Measurements from ENCODE around the gene HCN4.

The HCN4 gene

DNA sequence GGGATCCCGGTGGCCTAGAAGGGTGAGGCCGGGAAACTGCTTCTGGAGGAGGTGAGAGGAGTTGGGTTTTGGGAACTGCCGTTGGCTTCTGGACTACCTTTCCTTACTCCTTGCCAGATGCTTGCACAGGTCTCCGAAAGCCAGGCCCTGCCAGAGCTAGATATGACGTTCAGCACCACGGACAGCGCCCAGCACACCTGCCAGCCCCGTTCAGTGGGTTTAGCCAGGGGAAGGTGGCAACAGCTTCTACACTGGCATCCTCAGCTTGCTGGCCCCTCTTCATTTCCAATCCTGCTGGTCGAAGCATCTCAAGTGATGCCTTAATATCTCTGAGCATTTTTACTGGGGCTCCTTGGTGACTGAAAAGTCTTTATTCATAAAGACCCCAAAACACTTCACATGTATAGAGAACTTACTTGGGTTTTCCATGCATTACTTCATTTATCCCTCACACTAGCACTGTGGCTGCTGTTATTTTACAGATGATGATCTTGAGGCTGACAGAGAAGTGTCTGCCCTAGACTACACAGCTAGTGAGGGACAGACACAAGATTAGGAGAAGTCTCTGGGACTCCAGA, 21.9 kb downstream of the HCN4 start:
- DNase-seq (ENCODE audit: low read depth in 1 of 2, low spot score in 1 of 2) = peak; percentile 19 to 49

DNA sequence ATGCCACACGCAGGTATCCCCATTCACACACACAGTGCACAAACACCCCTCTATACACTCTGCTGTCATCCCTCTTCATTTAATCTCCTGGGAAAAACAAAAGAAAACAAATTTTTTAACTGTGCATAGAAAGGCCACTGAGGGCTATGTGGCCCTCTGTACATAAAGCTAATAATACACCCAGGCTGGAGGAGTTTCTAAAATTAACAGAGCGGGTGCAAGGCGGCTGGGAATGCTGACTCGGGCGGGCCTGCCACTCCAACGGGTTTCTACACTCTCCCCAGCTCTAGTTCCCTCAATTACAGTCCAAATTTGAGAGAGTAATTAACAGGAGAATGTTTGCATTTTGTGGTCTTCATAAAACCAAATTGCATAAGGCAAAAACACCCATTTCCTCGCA, 23.1 kb downstream of the HCN4 start:
- no peak for DNase-seq (ENCODE audit: low read depth in 1 of 2, low spot score in 1 of 2)

DNA sequence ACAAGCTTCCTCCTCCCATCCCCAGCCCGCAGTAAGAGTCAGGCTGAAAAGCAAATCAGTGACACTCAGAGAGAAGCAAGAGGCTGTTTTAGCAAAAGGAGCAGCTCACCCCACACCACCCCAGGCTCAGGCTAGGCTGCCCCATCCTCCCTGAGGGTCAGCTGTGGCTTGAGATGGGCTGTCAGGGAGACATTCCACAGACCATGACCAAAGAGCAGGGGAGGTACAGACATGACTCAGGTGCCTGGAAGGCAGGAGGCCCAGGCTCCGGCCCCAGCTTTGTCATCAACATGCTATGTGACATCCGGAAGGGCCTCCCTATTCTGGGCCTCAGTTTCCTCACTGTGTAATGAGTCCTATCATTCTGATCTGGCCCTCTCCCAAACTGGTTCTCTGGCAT, 24.7 kb downstream of the HCN4 start:
- DNase-seq (ENCODE audit: low read depth in 1 of 2, low spot score in 1 of 2) = no peak

DNA sequence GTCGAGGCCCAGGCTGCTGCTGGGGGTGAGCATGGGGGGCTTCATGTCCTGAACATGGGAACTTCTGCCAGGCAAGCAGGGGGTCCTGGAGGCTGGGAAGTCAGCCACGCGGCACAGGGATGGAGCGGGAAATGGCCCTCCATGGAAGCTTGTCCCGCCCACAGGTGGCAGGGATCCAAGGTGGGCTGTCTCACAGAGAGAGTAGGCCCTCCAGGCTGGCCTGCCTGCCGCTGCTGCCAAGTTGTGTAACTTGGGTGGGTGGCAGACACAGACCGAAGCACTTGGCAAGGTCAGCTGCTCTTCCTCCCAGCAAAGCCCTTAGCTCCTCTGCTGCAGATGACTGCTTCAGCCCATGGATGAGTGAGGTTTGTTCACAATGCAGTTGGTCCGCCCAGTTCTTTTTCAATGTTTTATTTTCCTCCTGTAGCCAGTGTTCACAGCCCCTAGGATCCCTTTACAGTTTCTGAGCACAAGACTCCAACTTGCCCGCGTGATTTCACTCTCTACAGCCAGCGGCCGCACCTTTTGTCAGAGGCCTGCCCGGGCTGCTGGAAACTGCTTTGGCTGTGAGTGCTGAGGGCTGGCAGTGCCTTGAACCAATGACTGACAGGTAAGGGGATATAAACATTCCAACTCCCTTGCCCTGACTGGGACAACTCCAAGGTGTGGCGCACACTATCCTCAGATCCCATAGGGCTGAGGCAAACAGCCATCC, 26.7 kb downstream of the HCN4 start:
- no peak for DNase-seq (ENCODE audit: low read depth in 1 of 2, low spot score in 1 of 2)

DNA sequence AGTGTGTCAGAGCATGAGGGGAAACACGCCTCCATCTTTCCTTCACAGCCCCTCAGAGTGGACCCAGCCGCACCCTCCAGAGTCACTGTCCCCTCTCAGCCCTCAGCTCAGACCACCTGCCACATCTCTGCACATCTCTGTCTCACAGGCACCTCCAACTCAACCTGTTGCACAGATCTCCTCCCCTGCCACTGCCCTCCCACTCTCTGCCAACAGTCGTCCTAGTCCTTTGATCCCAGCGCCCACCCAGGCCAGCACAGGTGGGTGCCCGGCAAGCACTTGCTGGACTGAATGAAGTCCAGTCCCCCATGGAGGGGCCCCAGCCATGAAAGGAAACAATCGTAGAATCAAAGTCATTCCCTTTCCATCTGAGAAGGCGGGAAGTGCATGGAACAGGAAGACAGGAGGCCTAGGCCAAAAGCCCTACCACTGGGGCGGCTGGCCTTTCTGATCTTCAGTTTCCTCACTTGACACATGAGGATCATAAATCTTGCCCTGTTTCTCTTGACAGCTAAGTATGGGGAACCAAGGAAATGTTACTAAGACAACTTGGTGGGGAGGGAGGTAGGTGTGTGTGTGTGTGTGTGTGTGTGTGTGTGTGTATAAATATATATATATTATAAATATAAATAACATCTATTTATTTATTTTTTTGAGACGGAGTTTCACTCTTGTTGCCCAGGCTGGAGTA, 28.1 kb downstream of the HCN4 start:
- no peak for DNase-seq (ENCODE audit: low read depth in 1 of 2, low spot score in 1 of 2)

DNA sequence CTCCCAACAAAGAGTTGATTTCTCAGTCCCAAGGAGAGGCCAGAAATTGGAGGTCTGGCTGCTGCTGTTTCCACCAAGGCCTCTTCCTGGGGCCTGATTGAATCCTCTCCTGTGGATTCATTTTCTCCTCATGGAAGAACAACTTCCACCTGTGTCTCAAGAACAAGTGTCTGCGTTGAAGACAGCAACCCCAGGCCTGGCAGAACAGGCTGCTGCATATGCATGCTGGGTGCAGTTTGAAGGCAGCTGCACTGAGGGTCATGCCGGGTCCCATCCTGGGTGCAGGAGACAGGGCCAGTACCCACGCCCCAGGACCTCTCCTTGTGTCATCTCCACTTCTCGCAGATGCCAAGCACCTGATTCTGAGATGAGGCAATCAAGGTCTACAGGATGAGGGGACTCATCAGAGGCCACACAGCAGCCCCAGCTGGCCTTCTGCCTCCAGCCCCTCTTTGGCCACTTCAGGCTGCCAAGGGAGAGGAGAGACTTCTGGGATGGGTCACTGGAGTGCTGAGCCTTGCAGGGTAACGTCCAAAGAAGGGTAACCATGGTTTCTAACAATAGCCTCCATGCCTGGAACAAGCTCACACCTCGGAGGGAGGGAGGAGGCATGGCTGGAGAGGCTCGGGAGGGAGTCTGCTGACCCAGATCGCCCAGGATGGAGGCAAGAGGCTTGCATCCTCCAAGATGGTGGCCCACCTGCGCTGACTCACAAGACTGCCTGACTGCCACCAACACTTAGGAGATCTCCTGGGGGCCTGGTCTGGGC, 30.0 kb downstream of the HCN4 start:
- no peak for DNase-seq (ENCODE audit: low read depth in 1 of 2, low spot score in 1 of 2)

DNA sequence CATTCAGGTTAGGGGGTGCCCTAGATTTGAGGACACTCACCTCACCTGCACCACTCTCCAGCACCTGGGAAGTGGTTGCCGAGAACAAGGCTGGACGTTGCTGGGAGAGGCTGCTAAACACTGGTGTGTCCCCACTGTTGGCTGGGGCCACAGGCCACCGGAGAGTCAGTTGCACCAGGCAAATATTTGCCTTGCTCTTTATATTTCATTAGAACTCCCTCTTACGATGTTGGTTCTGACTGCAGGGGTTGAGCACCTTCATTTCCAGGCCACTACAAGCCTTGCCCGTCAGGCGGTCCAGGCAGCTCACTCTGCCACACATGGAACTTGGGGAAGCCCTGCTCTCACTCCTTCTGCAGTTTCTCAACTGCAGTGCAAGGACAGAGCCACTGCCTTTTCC, 30.7 kb downstream of the HCN4 start:
- DNase-seq (ENCODE audit: low read depth in 1 of 2, low spot score in 1 of 2) = no peak

DNA sequence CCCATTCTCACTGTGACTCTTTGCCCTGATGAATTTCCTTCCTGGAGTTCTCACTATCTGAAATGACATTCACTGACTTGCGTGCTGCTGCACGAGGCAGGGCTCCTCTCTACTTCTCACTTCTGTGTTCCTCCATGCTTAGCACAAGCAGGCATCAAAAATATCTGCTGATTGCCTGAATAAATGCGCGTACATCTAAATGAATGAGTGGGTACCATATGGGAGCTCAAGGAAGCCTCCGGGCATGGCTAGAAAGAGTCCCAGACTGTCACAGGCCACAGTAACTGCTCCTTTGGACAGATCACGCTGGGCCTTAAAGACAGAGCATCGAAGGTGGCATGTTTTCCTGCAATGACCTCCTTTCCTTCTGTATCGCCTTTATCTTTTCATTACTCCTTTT, 31.6 kb downstream of the HCN4 start:
- no peak for DNase-seq (ENCODE audit: low read depth in 1 of 2, low spot score in 1 of 2)

DNA sequence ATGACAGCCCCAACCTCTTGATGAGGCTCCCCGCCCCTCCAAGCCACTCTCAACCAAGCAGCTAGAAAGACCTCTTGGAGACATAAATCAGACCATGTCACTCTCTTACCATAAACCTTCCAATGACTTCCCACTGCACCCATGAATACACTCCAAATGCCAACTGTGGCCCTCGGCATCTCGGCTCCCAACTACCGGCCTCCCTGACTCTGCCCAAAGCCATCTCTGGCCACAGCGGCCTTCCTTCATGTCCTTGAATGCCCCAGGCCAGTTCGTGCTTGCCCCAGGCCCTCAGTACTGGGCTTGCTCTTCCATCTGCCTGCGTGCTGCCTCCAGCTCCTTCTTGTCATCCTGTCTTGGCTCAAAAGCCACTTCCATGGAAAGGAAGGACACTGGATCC, 32.0 kb downstream of the HCN4 start:
- no peak for DNase-seq (ENCODE audit: low read depth in 1 of 2, low spot score in 1 of 2)

DNA sequence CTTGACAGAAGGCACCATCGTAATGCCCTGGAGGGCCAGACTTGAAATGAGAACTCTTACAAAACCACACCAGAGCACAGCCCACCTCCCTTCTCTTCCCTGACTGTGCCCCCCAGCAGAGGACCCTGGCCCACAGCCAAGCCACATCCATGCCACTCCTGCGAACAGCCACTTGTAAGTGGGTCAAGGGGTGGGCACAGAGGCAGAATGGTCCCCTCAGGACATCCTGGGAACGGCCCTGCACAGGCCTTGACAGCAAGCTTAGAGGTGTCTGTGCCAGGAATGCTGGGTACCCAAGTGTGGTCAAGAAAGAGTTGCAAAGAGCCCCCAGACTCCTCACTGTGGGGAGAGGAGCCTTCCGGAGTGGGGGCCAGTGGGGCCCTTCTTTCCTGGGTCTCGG, 33.3 kb downstream of the HCN4 start:
- DNase-seq (ENCODE audit: low read depth in 1 of 2, low spot score in 1 of 2) = no peak

DNA sequence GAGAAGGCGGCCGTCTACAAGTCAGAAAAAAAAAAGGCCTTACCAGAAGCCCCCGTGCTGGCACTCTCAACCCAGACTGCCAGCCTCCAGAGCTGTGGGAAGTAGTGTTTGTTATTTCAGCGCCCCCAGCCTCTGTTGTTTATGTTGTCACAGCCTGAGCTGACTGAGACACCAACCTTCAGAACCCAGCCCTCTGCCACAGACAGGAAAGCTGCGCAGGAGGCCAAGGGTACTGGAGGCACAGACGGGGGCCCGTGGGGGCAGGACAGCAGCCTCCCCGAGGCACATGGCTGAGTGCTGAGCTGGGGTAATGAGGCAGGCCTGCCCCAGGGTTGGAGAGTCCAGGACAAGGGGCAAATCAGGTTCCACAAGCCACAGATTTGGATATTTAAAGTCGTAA, 33.7 kb downstream of the HCN4 start:
- DNase-seq (ENCODE audit: low read depth in 1 of 2, low spot score in 1 of 2) = no peak

DNA sequence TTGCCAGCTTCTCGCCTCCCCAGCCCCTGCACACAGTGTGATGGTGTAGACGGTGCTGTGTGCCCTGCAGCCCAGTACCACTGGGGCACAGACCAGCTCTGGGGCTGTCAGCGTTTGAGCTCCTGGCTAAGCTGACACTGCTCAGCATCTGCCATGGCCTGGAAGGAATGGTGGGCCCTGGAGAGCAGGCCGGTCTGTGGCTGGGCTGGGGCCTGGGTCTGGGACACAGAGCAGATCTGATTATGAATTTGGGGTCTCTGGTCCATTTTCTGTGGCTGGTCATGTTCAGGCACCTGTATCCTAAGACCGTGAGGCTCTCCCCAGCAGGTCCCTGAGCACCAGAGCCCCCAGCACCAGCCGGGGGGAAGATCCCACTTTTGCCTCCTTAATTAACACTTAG, 34.7 kb downstream of the HCN4 start:
- DNase-seq (ENCODE audit: low read depth in 1 of 2, low spot score in 1 of 2) = no peak

DNA sequence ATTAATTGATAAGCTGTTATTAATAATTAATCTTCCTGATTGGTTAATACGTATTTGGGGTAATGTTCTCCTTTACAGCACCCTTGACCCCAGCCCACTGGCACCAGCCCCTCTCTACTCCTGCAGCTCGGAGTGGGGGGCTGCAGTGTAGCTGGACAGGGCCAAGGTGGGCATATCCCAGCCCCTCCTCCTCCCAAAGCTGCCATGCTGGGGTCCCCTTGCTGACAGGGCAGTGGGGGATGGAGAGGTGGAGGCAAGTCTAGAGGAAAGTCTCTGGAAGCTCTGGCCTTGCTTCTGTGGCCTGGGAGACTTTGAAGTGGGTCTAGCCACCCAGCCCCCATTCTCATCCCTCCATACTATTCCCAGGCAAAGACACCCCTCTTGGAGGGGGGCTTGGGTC, 35.8 kb downstream of the HCN4 start:
- DNase-seq (ENCODE audit: low read depth in 1 of 2, low spot score in 1 of 2) = no peak

DNA sequence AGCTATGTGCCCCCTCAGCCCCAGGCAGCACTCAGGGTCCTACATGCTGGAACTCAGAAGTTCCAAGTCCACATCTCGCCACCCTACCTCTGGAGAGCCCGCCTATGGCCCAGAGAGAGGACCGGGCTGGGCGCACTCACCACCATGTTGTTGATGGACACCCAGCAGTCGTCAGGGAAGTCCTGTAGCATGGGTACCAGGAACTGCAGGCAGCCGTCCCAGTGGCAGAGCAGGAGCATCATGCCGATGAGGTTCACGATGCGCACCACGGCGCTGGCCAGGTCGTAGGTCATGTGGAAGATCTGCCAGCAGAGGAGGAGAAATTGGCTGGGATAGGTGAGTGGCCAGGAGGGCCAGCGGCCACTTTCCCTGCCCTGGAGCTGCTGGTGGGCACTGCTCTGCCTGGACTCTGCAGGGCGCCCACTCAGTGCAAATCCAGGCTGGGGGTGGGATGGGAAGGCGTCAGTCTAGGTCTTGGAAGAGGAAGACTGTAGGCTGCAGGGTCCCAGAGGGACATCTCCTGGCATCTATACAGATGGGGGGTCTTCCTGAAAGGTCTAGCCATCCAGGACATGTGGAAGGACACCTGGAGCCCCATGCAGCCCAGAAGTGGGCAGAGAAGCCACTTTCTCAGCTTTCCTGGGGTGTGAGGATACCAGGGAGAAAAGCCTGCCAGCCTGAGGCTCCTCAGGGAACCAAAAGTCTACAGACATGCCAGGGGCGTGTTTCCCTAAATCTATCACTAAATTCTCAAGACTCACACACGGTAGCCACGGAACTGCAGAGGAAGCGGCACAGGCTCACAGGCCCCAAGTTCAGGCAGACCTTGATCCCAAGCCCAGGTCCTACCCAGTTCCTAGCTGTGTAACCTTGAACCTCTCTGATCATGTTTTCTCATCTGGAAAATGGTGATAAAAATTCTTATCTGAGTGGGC, 36.5 kb downstream of the HCN4 start:
- DNase-seq (ENCODE audit: low read depth in 1 of 2, low spot score in 1 of 2) = no peak

DNA sequence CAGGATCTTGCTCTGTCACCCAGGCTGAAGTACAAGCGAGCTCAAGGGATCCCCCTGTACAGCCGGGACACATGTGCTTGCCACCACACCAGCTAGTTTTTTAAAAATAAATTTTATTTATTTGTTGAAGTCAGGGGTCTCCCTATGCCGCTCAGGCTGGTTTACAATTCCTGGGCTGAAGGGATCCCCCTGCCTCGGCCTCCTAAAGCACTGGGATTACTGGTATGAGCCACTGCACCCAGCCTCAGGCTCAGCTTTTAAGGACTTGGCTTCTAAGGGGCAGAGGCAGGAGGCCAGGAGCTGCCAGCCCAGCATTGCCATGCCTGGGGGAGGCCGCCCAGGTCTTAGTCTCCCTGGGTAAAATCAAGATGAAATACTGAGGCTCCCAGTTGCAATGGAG, 37.3 kb downstream of the HCN4 start:
- DNase-seq (ENCODE audit: low read depth in 1 of 2, low spot score in 1 of 2) = no peak

DNA sequence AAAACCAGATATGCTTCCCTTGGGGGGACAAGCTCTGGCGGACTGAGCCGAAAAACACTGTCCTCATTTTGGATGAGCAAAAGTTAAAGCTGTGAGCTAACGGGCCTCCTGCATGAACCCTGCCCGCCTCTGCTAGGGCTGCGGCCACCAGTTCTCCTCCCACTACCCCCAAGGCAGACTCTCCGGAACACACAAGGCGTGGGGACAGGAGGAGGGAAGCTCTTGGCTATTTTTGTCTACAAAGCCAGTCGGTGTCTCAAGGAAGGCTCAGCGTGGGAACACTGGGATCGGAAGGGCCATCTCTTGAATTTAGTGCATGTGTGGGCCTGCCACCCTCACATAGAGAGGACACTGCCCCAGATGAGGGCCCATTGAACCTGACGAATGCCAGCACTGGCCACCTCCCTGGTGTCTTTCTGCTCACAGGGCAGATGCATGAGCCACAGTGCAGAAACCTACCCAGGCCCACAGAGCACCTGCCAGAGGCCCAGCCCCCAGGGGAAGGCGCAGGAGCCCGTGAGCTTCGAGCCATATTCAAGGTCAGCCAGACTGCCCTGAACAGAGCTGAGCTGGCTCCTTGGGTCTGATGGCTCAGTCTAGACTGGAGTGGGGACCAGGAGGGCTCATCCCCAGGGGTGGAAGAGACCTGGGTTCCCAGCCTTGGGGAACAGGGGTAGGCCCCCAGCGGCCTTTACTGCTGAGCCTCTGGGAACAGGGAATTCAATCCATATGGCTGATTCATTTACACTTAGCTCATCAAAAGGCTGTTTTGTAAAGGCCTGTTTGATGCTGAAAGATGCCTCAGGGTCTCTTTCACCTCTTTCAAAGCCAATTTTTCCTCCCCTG, 38.3 kb downstream of the HCN4 start:
- DNase-seq (ENCODE audit: low read depth in 1 of 2, low spot score in 1 of 2) = no peak

DNA sequence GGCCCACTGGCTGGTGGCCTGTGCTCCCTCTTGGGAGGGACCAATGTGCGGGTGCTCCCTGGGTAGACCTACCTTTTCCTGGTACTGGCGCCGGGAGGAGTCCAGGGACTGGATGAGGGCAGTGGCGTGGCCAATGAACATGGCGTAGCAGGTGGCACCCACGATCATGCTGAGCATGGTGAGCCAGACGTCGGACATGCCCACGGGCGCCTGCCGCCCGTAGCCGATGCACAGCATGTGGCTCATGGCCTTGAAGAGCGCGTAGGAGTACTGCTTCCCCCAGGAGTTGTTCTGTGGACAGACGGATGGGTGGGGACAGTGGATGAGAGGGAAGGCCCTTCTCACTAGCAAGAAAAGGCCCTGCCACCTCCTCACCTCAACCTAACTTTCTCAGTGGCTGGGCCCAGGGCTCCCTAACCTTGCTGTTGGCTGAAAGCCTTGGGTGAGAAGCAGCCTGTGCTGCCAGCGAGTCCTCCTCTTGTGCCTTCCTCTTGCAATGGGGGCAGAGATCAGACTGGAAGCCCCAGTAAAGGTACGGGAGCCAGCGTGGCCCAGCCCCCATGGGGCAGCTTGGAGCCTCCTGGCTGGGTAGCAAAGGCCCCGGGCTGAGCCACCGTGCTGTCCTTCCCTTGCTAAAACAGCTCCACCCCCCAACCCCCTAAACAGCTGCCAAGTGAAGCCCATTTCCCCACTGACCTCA, 39.1 kb downstream of the HCN4 start:
- no peak for DNase-seq (ENCODE audit: low read depth in 1 of 2, low spot score in 1 of 2)

DNA sequence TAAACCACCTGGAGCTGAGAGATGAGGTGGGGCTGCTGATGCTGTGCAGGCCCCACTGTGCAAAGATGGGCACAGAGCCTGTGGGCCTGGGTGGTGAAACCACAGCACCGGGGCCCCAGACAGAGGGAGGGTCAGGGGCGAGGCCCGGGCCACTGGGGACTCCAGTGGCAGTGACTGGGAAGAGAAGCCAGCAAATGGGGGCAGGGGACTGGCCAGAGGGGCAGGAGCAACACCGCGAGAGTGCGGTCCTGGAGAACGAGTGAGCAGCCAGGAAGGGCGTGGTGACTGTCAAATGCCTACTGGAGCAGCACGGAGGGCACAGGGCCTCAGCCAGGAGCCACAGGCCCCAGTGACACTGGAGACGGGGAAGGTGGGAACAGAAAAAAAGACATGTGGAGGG, 39.8 kb downstream of the HCN4 start:
- DNase-seq (ENCODE audit: low read depth in 1 of 2, low spot score in 1 of 2) = no peak

DNA sequence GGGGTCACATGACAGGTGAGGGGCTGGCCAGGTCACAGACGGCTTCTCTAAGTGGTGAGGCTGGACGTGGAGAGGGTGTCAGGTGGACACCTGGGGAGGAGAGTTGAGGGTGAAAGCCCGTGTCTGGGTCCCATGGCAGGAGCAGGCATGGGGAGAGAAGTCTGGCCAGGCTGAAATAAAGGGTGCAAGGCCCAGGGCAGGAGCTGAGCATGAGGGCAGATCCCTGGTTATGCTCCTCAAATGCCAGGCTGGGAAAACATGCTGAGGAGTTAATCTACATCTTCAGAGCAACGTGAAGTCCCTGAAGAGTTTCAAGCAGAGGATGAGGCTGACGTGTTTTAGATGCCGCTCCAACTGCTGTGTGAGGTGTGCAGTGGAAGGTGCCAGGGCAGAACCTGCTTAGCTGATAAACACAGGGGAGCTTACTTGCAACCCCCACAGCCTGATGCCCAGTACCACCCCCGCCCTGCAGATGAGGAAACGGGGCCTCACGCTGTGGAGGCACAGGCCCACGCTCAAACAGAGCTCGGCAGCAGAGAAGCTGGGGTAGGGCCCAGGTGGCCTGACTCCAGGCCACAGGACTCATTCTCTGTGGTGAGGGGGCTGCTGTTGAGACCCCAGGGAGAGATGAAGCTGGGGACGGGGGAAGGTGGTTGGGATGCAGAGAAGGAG, 40.5 kb downstream of the HCN4 start:
- no peak for DNase-seq (ENCODE audit: low read depth in 1 of 2, low spot score in 1 of 2)

Measured in activated T-helper 1 cell treated with anti-CD3 and anti-CD28 coated beads, Interleukin-2, amount 50 U/mL, for 16 hours (primary cell).